Stomach (tissue), 4 donors: Measurements from ENCODE around the gene ZFP28.

Experiments
- CTCF ChIP-seq, 7 experiments: fragments of 450-650 bp in 4 of 7; fragments of 200-600 bp in 3 of 7; sonication (generic) in 3 of 7; IDR thresholded peaks; one replicate each; pipeline ENCODE4 v1.5.1; 2016 to 2019; ENCODE audit warnings: antibody characterized with exemption in 7 of 7, control low read depth in 2 of 7, mild to moderate bottlenecking in 1 of 7
- POLR2A ChIP-seq, 4 donors: fragments of 450-650 bp; IDR thresholded peaks; one replicate each; pipeline ENCODE4 v1.6.1; 2016; ENCODE audit warnings: antibody characterized with exemption in 4 of 4, control low read depth in 2 of 4, mild to moderate bottlenecking in 1 of 4, moderate library complexity in 1 of 4
- POLR2AphosphoS5 ChIP-seq, 3 donors: sonication (generic); formaldehyde crosslinking; IDR thresholded peaks; one replicate each; pipeline ENCODE4 v1.6.1; 2016; ENCODE audit warnings: antibody characterized with exemption in 3 of 3

- no peak for TF ChIP-seq CTCF (IDR thresholded peaks at IDR 0.05)
- no peak for TF ChIP-seq POLR2AphosphoS5 (IDR thresholded peaks at IDR 0.05)
- TF ChIP-seq POLR2A (IDR thresholded peaks at IDR 0.05): no peak
These were observed 33.8 kb downstream of the ZFP28 start for GRCh38 chr19:56572589-56572988.
